ENCODE results near the gene PDHA2. TPM values are rescaled to one million over a fixed set of nuclear protein-coding genes. Genes with fewer than 3 reads are reported as not detected.

The PDHA2 gene
- total and polyA plus RNA-seq, 2 of the 8 experiments (the other 6 are each of a cell fraction or from before 2014, with no cell fraction given), result not detected

- TF ChIP-seq FOSL1 (IDR thresholded peaks at IDR 0.05; ENCODE audit: insufficient read depth, low read depth, low read length), result no peak
- TF ChIP-seq JUN (IDR thresholded peaks at IDR 0.05; ENCODE audit: low read depth, low read length), result no peak
- no peak for TF ChIP-seq BCL11A (IDR thresholded peaks at IDR 0.05; ENCODE audit: low read depth in 2 of 2, low read length in 2 of 2)
- peak; percentile 33 for TF ChIP-seq NANOG (IDR thresholded peaks at IDR 0.05; ENCODE audit: insufficient read depth, low read depth, low read length, poor library complexity, severe bottlenecking)
- no peak for TF ChIP-seq GTF2F1 (IDR thresholded peaks at IDR 0.05; ENCODE audit: borderline replicate concordance, low read depth, low read length)
- no peak for TF ChIP-seq CHD1 (IDR thresholded peaks at IDR 0.05; ENCODE audit: low read depth, low read length)
- TF ChIP-seq POLR2AphosphoS5 (IDR thresholded peaks at IDR 0.05; ENCODE audit: low read depth, low read length), result no peak
- peak; percentile 72; the same call in 1 of the 2 replicates for TF ChIP-seq POU5F1 (IDR thresholded peaks at IDR 0.05; ENCODE audit: low read depth, low read length)
- TF ChIP-seq ATF2 (IDR thresholded peaks at IDR 0.05; ENCODE audit: low read length), result no peak
- TF ChIP-seq ATF3 (IDR thresholded peaks at IDR 0.05; ENCODE audit: insufficient read depth, low read depth, low read length), result no peak
Measured at GRCh38 chr4:95838192-95838591, 1.7 kb upstream of the PDHA2 start (continued).
